Activated naive CD8-positive, alpha-beta T cell treated with anti-CD3 and anti-CD28 coated beads, Interleukin-2, amount 50 U/mL, for 24 hours (primary cell): Measurements from ENCODE around the gene CXCL6.

Source experiments
- ATAC-seq: fragments of 150-1000 bp; cut with Tn5 transposase; one replicate; pipeline ENCODE4 v1.10.0; 2021
- DNase-seq: peaks from one replicate; pipeline ENCODE4 v3.0.0; 2021
- H3K27ac Mint-ChIP-seq: one replicate; pipeline ENCODE4 v1.8.0; 2021; ENCODE audit warnings: mild to moderate bottlenecking, mixed read lengths
- H3K27me3 Mint-ChIP-seq: one replicate; pipeline ENCODE4 v1.8.0; 2021; ENCODE audit warnings: mixed read lengths
- H3K36me3 Mint-ChIP-seq: one replicate; pipeline ENCODE4 v1.8.0; 2021; ENCODE audit warnings: low read depth, mixed read lengths
- H3K4me1 Mint-ChIP-seq: one replicate; pipeline ENCODE4 v1.8.0; 2021; ENCODE audit warnings: mixed read lengths
- H3K4me3 Mint-ChIP-seq: one replicate; pipeline ENCODE4 v1.8.0; 2021; ENCODE audit warnings: mild to moderate bottlenecking, moderate library complexity, mixed read lengths
- H3K9me3 Mint-ChIP-seq: one replicate; pipeline ENCODE4 v1.8.0; 2021; ENCODE audit warnings: mixed read lengths

The CXCL6 gene

DNA sequence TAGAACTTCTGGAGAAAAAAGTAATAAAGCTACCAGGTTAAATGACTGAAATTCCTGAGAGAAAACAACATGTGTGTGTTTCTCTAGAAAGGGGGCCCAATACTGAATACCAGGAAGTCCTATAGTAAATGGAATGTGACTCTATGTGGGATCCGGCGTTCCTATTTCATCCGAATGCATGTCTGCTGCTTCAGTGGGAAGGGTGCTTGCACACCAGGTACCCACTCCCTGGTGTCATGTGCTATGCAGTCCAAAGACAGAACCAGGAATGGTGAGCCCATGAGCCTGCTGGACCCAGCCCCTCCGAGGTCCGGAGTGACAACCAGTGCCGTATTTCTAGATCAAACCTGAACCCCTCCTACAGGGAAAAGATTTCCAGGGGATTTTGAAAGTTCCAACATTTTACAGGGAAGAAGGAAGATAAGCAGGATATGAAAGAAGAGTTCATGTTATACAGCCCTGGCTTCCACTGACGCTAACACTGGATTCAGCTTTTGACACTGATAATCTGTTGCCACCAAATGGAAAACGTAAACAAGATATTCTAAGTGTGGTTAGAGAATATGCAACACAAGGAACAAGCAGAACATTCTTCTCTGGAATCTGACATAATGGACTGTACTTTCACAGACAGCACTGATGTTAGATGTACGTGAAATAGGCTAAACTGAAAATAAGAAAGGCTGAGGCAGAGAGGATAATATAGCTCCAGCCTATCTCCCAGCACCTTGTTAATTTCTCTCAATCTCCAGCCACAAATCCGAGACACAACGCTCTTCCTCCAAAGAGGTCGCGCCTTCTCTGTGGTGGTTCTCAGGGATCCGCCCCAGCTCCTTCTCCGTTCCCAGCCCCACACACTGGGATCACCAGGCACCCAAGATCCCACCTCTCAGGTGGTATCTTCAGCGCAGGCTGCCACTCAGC, 32.0 kb downstream of the CXCL6 start:
- no peak for ATAC-seq
- H3K9me3 Mint-ChIP-seq, result no peaks in the 10 kb centered on the region
- peaks cover 24% of the 10 kb centered on the region for H3K27me3 Mint-ChIP-seq
- H3K27ac Mint-ChIP-seq, result no peak overlapping the region
- peaks cover 1% of the 10 kb centered on the region for H3K4me1 Mint-ChIP-seq
- no peak for DNase-seq
- H3K4me3 Mint-ChIP-seq, result no peak overlapping the region
- H3K36me3 Mint-ChIP-seq, result no peaks in the 10 kb centered on the region

DNA sequence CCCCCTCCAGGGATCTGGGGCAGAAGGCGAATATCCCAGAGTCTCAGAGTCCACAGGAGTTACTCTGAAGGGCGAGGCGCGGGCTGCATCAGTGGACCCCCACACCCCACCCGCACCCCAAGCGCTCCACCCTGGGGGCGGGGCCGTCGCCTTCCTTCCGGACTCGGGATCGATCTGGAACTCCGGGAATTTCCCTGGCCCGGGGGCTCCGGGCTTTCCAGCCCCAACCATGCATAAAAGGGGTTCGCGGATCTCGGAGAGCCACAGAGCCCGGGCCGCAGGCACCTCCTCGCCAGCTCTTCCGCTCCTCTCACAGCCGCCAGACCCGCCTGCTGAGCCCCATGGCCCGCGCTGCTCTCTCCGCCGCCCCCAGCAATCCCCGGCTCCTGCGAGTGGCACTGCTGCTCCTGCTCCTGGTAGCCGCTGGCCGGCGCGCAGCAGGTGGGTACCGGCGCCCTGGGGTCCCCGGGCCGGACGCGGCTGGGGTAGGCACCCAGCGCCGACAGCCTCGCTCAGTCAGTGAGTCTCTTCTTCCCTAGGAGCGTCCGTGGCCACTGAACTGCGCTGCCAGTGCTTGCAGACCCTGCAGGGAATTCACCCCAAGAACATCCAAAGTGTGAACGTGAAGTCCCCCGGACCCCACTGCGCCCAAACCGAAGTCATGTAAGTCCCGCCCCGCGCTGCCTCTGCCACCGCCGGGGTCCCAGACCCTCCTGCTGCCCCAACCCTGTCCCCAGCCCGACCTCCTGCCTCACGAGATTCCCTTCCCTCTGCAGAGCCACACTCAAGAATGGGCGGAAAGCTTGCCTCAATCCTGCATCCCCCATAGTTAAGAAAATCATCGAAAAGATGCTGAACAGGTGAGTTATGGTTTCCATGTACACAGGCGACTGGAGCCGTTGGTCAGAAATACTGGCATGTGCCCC, 32.9 kb downstream of the CXCL6 start, which contains the start of gene CXCL1:
TSS of gene CXCL1 (plus strand) at position 264 of the 926 bp plus-strand sequence. CDS start at position 342, 78 bp downstream.
- Mint-ChIP-seq H3K36me3 (no peaks in the 10 kb centered on the region), H3K27ac (no peak within 1 kb of the TSS), H3K27me3 (peaks cover 24% of the 10 kb centered on the region), H3K4me3 (no peak within 1 kb of the TSS), H3K9me3 (no peaks in the 10 kb centered on the region), H3K4me1 (peaks cover 1% of the 10 kb centered on the region)
- ATAC-seq (no peak), DNase-seq (no peak)

DNA sequence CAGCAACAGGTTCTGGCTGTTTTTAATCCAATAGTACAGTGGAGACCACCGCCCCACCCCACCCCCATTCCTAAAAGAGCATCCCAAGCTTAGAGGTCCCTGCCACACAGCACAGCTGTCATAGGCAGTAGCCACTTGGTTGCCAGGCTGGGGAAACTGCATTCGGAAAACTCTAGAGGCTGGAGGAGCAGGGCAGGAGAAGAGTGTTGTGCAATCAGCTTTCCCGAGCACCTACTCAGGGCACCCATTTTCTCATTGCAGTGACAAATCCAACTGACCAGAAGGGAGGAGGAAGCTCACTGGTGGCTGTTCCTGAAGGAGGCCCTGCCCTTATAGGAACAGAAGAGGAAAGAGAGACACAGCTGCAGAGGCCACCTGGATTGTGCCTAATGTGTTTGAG, 33.8 kb downstream of the CXCL6 start:
- Mint-ChIP-seq H3K4me1 (peaks cover 1% of the 10 kb centered on the region), H3K27ac (no peak overlapping the region), H3K36me3 (no peaks in the 10 kb centered on the region), H3K27me3 (peaks cover 24% of the 10 kb centered on the region), H3K9me3 (no peaks in the 10 kb centered on the region), H3K4me3 (no peak overlapping the region)
- DNase-seq, result no peak
- ATAC-seq, result no peak

DNA sequence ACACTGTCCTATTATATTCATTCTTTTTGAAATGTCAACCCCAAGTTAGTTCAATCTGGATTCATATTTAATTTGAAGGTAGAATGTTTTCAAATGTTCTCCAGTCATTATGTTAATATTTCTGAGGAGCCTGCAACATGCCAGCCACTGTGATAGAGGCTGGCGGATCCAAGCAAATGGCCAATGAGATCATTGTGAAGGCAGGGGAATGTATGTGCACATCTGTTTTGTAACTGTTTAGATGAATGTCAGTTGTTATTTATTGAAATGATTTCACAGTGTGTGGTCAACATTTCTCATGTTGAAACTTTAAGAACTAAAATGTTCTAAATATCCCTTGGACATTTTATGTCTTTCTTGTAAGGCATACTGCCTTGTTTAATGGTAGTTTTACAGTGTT, 34.3 kb downstream of the CXCL6 start:
- peaks cover 1% of the 10 kb centered on the region for H3K4me1 Mint-ChIP-seq
- H3K27ac Mint-ChIP-seq, result no peak overlapping the region
- peaks cover 24% of the 10 kb centered on the region for H3K27me3 Mint-ChIP-seq
- DNase-seq, result no peak
- no peak for ATAC-seq
- no peak overlapping the region for H3K4me3 Mint-ChIP-seq
- no peaks in the 10 kb centered on the region for H3K36me3 Mint-ChIP-seq
- H3K9me3 Mint-ChIP-seq, result no peaks in the 10 kb centered on the region

DNA sequence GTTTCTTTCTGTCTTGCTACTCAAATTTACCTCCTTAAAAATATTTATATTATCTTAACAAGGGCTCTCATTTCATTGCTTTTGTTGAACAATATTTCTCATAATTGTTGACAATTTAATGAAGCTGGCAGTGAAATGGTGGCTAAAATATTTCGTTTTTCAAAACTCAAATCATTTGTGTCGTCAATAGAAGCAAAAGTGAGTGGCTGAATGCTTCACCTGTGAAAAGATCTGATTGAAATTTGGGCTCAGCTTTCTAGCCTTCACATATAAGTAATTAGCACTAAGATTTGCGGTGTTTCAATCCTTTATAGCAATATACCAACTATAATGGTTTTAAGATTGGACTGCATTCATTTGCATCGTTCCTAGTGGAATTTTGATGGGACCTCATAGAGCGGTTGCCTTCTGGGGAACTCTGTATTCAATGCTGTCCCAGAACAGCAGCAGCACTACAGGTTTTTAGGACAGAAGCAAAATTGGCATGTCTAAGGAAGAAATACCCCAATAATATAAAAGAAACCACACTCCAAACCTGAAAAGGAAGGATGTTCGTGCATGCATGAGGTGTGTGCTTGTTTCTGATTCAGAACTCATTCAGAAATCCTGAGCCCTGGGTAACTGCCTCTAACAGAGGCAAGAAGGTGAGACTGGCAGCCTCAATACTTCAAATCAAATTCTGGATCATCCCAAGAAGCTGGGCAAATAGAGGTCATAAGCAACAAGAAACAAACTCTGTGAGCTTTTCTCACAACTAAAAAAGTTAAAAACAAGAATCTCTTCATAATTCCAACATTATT, 35.2 kb downstream of the CXCL6 start:
- no peak for DNase-seq
- H3K27me3 Mint-ChIP-seq, result peaks cover 24% of the 10 kb centered on the region
- no peak for ATAC-seq
- H3K36me3 Mint-ChIP-seq, result no peaks in the 10 kb centered on the region
- H3K27ac Mint-ChIP-seq, result no peak overlapping the region
- H3K9me3 Mint-ChIP-seq, result no peaks in the 10 kb centered on the region
- peaks cover 1% of the 10 kb centered on the region for H3K4me1 Mint-ChIP-seq
- H3K4me3 Mint-ChIP-seq, result no peak overlapping the region

DNA sequence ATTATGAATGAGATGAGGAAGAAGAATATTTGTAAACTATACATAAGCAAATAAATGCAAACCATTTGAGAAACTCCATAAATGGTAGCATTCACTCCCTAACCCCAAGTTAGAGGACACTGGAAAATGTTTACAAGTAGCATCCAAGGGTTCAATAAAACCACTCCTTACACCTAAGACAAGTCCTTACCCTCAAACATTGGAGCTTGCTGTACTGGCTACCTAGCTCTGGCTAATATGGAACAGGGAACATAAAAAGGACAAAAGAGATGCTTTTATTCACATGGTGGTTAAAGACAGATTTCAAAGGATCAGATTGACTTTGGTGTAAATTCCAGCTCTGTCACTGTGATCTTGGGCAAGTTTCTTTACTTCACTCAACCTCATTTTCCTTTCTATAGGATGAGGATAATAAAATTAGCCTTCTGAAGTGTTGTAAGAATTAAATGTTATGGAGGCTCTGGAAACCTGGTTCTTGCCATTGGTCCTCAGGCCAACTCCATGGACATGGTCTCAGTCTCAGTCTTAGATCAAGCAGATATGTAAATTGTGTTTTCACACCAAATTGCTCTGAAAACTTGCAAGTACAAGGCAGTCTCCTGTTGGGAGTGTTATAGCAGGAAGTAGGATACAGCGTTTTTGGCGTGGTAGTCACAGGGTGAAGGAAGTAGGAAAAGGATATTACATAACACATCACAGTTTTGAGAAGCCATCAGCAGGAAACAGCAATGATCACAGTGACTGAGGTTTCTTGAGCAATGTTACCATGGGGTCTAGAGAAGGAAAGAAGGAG, 36.0 kb downstream of the CXCL6 start:
- ATAC-seq (no peak), DNase-seq (no peak)
- Mint-ChIP-seq H3K4me3 (no peak overlapping the region), H3K27me3 (peaks cover 24% of the 10 kb centered on the region), H3K4me1 (peaks cover 1% of the 10 kb centered on the region), H3K36me3 (no peaks in the 10 kb centered on the region), H3K27ac (no peak overlapping the region), H3K9me3 (no peaks in the 10 kb centered on the region)

DNA sequence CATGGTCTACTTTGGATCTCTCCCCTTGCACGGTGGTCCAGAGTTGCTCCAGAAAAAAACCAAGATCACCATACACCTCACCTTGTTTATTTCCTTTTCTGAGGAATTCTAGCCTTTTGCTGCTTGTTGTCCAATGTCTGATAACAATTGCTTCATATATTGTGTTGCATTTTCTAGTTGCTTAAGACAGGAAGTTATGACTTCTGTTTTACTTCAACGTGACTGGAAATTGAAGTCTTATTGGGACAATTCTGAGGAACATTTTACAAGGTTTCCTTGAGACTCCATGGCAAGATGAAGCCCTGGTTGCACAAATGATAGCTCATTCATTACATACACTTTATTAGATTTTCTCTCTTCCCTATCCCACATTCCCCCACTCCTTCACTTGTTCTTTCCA, 37.9 kb downstream of the CXCL6 start:
- Mint-ChIP-seq H3K36me3 (no peaks in the 10 kb centered on the region), H3K4me1 (no peaks in the 10 kb centered on the region), H3K4me3 (no peak overlapping the region), H3K9me3 (no peaks in the 10 kb centered on the region), H3K27me3 (peaks cover 10% of the 10 kb centered on the region), H3K27ac (no peak overlapping the region)
- no peak for ATAC-seq
- DNase-seq, result no peak

DNA sequence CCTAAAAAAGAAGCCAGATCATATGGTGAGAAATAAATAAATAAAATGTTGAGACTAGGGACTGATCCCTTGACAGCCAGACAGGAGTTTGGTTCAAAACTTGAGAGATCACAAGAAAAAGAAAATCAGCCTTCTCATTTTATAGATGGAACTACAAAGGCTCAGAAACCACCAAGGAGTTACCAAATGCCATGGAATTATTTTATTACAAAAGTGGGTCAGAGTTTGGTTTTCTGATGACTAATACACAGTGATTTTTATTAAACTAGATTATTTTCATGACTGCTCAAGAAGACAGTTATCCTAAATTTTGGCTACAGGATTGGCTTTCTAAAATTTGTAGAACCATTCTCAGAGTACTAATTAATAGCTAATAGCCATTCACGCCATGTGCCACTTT, 38.9 kb downstream of the CXCL6 start:
- Mint-ChIP-seq H3K4me1 (no peaks in the 10 kb centered on the region), H3K9me3 (no peaks in the 10 kb centered on the region), H3K27me3 (peaks cover under 1% of the 10 kb centered on the region), H3K36me3 (no peaks in the 10 kb centered on the region), H3K4me3 (no peak overlapping the region), H3K27ac (no peak overlapping the region)
- DNase-seq, result no peak
- no peak for ATAC-seq

DNA sequence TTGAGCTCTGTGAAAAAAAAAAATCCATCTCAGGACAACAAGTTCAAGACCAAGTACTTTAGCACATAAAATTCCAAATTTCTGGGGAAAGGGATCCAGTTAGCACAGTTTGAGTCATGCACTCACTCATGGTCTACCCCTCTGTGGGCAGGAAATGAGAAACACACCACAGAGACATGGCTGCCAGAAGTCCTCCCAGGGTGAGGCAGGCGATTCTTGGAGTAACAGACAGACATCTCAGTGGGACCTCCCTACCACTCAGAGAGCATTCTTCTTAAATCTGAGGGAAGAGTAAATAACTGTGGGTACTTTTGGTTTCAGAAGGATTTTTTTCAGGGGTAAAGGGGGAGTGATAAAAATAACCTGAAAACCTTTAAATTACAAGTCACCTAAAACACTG, 46.8 kb downstream of the CXCL6 start:
- no peak for ATAC-seq
- DNase-seq, result no peak
- H3K36me3 Mint-ChIP-seq, result no peaks in the 10 kb centered on the region
- no peaks in the 10 kb centered on the region for H3K9me3 Mint-ChIP-seq
- no peaks in the 10 kb centered on the region for H3K4me1 Mint-ChIP-seq
- H3K27me3 Mint-ChIP-seq, result peaks cover 4% of the 10 kb centered on the region
- H3K27ac Mint-ChIP-seq, result no peak overlapping the region
- no peak overlapping the region for H3K4me3 Mint-ChIP-seq

DNA sequence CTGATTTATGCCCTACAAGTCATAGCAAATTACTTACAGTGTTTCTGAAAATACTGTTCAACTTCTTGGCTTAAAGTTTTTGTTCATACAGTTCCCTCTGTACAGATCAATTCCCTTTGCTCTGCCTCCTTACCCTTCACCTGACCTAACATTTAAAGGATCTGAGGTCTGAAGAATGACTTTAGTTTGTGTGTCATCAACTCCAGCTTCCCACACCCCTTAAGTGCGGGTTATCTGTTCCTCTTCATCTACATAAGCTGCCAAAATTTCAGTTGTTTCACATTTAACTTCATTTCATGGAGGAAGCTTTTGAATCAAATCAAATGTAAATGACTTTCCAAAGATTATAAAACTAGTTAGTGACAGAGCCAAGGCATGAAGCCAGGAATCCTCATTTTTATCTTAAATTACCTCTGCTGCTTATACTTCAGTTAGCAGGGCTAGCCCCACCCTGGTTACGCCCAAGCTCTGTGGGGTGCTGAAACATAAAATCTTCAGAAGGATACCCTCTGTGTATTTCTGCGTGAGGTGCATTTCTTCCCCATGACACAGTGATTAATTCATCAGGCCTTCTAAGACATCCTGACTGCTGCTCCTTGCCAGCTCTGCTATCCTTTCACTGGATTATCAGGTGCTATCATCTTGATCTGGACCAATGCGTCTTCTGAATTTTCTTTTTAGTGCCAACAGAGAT, 49.2 kb downstream of the CXCL6 start:
- no peak for ATAC-seq
- Mint-ChIP-seq H3K4me1 (no peaks in the 10 kb centered on the region), H3K27ac (no peak overlapping the region)

More for the DNA sequence above, 49.2 kb downstream of the CXCL6 start:
- Mint-ChIP-seq H3K9me3 (no peaks in the 10 kb centered on the region), H3K36me3 (no peaks in the 10 kb centered on the region), H3K27me3 (peaks cover 4% of the 10 kb centered on the region), H3K4me3 (no peak overlapping the region)
- DNase-seq, result no peak
